GM15510 (cell line): ENCODE data around the gene KIF16B.

Experiments
- POLR2A ChIP-seq: IDR thresholded peaks from 3 replicates; pipeline ENCODE4 v1.6.1; 2011; ENCODE audit warnings: borderline replicate concordance; ENCODE audit not compliant: insufficient read length; ENCODE audit errors: extremely low read depth

Gene KIF16B

DNA sequence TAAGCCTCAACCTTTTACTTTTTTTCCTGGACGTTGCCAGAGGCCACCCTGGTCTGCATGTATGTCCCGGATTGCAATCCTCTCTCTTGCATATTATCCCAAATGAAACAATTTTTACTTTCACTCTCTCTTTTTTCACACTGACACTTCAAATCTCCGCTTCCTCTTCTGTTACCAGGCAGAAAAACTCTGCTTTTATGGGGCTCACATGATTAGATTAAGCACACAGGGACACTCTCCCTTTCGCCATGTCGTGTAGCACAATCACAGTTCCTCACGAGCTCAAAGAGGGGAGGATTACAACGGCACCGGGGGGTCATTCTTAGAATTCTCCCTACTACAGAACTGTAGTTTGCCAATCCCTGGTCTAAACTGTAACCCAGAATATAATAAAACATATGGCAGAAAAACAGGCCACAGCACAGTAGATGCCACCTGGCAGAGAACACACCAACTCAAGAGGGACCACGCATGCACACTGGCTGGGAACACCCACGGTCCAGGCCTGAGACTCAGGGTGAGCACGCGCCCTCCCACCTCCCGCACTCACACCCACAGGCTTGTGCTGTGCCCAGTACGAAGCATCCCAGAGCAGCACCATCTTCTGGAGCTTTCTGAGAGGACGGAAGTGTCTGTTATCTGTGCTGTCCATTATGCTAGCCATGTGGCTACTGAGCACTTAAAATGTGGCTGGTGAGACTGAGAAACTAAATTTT lies 288.7 kb downstream of the KIF16B start:
- TF ChIP-seq POLR2A, result no peak

DNA sequence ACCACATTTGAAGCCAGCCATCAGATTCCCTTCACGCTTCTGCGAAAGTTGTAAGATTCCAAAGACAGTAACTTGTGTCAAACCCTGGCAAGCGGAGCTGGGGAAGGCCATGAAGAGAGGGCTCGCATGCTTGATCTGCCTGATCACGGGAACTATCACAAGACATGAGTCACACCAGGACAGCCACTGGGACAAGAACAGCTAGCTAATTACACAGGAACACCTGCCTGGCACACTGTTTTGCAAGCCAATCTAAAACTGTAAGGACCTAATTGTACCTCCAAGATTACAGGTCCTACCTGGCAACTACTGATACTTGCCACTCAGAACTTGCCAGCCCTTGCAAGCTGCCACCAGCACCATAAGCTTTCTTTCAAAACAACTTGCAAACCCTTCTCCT lies 289.3 kb downstream of the KIF16B start:
- no peak for TF ChIP-seq POLR2A

DNA sequence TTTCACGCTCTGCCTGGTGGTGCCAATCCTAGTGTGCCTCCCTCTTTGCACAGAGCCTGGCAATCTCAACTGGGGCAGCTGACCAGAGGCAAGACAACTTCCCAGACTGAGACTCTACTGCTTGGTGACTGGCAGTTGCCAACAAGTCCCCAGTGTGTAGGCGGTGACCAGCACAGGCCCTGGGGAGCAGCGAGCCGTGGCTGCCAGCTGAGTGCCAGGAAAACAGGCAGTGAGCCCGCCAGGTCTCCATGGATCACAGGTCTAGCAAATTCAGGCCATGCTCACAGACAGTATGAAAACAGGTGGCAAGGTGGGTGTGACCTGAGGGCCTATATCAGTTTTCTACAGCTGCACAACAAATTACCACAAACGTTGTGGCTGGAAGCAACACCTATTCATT lies 289.9 kb downstream of the KIF16B start:
- no peak for TF ChIP-seq POLR2A

DNA sequence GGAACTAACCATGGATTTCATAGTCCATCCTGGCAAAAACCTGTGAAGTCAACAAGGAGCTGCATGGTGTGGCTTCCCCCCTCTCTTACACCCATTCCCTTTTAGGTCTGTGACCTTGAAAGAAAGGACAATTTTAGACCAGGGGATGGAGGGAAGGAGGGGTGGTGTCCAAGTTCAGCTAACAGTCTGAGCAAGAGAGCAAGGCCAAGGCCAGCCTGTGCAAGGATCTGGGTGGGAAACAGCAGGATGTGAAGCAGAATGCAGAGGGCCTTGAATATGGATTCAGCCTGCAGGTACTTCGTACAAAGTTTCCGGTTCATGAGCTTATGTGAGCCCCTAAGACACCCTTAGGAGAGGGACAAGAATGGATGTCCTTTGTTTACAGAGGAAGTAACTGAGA lies 293.0 kb downstream of the KIF16B start:
- no peak for TF ChIP-seq POLR2A

DNA sequence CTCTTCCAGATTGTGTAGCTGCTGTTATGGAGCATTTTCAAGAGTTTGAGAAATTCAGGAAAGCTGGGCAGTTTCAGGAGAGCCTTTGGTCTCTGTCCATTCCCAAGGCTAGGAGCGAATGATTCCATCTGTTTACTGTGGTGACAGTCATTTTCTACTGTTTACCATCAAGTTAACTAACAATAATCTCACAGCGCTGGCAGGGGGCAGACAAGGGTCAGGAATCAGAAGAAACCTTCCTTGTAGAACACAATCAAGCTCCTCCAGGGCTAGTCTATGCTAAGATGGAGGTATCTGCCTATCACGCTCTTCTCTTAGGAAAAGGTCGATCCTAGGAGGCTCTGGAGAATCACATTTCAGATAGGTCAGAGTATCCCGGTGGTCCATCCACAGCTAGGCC lies 293.9 kb downstream of the KIF16B start:
- TF ChIP-seq POLR2A, result no peak

DNA sequence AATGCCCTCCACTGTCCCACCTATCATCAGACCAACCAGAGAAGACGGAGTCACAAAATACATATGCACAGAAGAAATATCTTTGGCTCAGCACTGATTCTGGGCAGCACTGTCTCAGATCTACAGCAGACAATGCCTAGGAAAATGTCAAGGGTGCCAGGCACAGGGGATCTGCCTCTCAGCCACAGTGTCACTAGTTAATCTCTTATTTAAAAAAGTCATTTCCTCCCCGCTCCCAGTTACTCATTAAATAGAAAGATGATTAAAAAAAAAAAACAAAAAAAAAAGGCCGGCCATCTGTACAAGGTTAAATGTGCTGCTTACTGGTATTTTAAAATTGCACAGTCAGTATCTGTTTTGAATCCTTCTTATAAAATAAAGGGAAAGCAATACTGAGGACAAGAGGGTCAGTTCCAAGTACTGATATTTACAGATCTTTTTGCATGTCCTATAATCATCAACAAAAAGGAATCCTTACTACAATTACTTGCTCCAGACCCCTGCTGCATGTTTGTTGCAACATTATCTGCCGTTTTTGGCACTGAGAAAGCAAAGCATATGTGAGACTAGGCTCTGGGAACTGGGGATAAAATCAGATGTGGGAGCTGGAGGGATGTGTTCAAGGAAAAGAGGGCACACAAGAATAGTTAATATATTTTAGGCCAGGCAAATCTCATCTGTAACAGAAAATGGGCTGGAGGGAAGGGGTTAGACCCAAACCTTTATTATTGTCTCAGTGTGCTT lies 299.3 kb downstream of the KIF16B start:
- TF ChIP-seq POLR2A, result no peak

DNA sequence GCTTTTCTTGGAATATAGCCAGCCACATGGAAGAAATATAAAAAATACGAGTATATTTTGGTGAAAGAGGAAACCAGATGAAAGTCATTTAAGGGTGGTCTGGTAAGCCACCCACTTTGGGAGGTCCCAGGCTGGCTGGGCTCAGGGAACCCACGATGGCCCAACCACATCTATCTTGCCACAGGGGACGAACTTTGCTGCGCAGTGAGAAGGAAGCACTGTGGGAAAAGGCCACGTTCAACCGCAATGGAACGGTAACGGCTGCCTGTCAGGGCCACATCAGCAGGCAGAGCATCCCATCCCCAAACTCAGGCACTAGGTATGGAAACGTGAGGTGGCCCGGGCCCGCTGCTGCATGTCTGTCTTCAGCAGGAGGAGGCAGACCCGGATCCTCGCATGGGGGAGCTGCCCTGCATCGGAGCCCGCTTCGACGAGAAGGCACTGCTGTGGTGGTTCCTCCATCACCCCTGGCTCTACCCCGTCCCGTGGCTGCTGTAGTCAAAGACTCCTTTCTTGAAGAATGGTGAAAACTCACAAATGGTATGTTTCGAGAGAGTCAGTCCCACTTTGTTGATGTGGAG lies 300.4 kb downstream of the KIF16B start:
- TF ChIP-seq POLR2A, result no peak

DNA sequence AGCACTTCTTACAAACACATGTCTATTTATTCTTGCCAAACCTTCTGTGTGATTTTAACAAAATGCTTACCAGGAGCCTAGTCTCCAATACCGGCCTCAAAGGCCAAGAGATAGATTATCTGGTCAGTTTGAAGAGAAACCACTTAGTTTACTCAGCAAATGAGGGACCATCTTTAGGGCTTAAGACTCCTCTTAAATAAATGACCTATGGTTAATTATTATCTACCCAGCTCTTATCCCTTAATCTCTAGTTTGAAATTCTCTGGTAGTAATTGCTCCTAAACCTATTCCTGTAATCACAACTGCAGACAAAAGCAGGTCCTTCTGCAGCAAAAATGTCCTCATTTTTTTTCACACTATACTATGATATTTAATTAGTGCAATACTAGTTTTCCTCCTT lies 301.8 kb downstream of the KIF16B start:
- TF ChIP-seq POLR2A, result no peak

DNA sequence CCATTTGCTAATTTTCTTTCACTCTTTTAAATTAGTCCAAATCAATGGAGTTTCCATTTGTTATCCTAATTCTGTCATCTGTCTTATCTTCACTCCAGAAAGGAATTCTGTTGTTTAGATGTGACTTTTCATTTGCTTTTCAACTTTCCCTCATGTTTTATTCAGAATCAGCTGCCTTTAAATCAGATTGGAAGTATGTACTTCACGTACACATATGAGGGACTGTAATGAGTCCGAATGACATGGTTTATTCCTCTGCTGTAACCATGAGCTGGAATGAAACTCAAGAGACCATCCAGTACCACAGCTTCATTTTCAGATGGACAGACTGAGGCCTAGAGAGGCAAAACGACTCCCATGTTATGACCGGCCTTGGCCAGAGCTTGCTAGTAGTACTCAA lies 302.3 kb downstream of the KIF16B start:
- no peak for TF ChIP-seq POLR2A

DNA sequence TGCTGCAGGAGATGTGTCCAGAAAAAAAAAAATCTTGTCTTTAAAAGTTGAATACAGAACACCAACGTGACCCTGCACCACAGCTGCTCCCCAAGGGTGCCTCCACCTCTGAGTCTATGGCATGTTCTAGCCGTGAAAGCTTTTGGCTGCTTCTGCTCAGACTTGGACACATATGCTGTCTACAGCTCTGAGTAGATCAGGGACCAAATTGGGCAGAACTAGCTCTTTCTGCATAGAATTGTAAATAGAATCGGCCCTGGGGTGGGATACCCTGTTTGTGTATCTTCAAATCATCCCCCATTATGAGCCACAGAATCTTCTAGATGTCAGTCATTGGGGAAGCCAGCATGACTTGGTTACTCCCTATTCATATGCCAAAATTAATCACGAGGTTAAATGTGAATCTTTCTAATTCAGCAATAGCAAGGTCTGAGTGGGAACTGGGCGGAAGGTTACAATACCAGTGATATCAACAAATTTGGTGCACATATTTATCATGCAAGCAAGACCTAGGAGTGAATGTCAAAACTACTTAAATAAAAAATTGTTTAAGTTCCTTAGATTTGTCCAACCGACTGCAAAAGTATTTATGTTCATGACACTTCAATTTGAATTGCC lies 302.8 kb downstream of the KIF16B start:
- no peak for TF ChIP-seq POLR2A

DNA sequence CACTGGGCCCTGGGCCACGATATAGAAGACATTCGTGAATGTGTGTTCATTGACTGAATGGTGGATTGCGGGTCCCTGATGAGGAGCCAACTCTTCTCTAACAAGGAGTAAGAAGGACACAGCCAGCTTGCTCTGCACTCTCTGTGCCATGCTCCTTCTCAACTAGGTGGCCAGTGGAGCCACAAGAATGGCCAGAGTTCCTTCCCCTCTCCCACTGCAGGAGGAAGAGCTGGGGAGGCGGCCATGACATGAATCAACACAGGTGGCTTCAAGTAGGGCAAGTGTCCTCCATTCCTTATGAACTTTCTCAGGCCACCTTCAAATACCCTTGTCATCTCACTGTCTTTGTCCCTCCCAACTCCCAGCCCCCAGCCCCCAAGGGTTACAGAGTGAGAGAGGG lies 305.7 kb downstream of the KIF16B start:
- TF ChIP-seq POLR2A, result no peak

DNA sequence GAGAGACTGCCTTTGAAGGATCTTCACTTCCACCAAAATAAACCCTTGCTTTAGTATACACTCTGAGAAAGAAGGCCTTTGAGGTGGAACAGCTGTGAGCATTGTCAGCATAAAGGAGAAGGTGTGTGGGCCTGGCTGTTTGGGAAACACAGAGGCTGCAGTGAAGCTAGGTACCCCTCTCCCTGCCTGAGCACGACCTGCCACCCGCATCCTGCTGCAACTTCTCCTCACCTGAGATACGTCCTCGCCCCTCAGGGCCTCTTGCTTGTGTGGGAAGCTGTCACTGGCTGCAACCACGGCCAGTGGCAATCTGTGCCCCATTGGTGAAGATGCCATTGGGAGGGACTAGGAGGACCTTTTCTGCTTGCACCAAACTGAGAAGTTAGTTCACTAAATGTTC lies 307.9 kb downstream of the KIF16B start:
- no peak for TF ChIP-seq POLR2A

DNA sequence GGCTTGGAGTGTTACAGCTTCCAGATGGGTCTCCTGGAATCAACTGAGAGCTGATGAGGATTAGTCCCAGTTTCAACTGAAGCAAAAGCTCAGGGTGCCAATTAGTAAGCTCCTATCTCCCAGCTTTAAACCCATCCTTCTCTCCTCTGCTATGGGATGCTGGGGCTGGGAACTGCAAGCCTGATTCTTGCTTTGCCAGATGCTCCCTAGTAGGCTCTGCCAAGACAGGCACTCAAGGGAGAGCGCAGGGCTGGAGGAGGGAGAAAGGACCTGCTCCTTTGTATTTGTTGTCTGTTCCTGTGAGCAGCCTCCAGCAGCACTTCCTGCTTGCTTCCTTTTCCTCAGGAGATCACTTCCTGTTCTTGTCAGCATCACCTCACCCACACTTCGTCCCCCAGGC lies 309.7 kb downstream of the KIF16B start:
- TF ChIP-seq POLR2A, result no peak

DNA sequence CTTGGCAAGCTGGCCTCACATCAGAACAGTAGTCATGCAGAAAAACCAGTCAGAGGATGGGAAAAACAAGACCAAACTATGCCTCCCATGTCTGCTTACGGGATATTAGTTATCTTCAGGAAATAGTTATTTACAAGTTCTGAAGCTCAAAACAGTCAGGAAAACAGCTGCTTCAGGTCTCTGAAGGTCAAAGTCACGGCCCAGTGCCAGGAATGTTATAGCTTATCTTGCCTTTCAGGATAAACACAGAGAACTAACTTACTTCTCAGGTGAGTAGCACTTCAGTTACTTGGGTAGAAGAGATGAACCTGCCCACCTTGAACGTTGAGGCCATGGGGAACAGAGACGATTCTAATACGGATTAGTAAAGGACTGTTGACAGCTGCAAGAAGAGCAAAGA lies 310.7 kb downstream of the KIF16B start:
- no peak for TF ChIP-seq POLR2A

DNA sequence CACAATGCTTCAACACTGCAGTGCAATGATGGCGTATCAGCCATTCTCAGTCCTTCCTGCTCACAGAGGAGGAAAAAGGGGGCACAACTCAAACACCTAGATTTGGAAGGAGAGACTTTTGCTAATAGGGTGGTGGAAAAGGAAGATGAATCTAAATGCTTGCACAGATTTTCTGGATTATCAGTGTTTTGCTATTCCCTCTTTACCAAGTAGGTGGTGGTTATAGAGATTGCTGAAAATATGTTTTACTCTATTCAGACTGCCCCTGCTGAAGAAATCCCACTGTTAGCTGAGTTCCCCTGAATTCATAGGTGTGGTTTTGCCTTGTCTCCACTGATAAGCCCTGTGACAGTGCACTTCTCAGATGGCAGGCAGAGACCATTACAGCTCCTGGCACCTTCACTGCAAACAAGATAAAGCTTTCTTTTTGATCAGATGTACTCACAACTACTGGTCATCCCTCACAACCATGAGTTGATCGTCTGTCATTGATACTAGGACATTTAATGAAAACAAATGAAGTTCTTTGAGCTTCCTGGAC lies 311.4 kb downstream of the KIF16B start:
- no peak for TF ChIP-seq POLR2A
